GM10266 (cell line): ENCODE data around the gene PDE2A.

Experiments
- DNase-seq: peaks from one replicate; pipeline ENCODE4 v3.0.0; 2012; ENCODE audit errors: extremely low spot score
- TF ChIP-seq, protein P1 (sequence below): IDR thresholded peaks from 2 replicates; pipeline ENCODE4 v1.5.1; 2012; ENCODE audit warnings: mild to moderate bottlenecking, low read depth; ENCODE audit not compliant: control insufficient read depth, insufficient read depth; ENCODE audit errors: missing control alignments

PDE2A gene

GRCh38 chr11:72649215-72649976, 24.8 kb downstream of the PDE2A start:
- TF ChIP-seq, protein P1, sequence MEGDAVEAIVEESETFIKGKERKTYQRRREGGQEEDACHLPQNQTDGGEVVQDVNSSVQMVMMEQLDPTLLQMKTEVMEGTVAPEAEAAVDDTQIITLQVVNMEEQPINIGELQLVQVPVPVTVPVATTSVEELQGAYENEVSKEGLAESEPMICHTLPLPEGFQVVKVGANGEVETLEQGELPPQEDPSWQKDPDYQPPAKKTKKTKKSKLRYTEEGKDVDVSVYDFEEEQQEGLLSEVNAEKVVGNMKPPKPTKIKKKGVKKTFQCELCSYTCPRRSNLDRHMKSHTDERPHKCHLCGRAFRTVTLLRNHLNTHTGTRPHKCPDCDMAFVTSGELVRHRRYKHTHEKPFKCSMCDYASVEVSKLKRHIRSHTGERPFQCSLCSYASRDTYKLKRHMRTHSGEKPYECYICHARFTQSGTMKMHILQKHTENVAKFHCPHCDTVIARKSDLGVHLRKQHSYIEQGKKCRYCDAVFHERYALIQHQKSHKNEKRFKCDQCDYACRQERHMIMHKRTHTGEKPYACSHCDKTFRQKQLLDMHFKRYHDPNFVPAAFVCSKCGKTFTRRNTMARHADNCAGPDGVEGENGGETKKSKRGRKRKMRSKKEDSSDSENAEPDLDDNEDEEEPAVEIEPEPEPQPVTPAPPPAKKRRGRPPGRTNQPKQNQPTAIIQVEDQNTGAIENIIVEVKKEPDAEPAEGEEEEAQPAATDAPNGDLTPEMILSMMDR: no peak
- DNase-seq: no peak

DNA sequence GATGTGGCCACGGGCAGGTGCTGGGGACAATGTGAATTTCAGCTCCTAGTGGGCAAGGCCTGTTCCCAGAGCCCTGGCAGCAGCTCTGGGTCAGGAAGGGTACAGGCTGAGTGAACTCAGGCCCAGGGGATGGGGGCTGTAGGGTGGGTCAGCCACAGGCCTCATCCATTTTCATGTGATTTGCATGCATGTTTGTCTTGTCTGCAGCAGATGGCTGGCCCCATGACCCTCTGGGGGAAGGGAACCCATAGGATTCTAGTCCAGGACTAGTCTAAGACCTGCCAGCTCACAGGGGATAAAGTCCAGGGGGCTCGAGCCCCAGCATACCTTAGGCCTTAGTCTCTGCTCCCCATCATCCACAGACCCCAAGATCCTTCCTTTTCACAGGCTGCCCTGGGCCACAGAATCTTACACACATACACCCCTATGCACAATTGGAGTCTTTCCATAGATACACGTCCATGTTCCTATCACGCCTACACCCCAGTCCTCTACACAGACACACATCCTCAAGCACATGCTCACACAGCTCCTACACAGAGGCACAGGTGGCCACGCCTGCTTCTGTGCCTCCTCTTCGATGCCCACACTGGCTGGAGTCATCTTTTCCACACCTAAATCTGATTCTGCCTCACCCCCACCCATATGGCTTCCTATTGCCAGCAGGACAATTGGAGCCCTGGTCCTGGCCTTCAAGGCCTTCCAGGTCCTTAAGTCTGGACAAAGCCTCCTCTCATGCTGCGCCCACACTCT, 25.7 kb downstream of the PDE2A start:
- TF ChIP-seq, protein P1: no peak
- DNase-seq: no peak

GRCh38 chr11:72647882-72648281, 26.3 kb downstream of the PDE2A start:
- TF ChIP-seq, protein P1: no peak
- DNase-seq: no peak

DNA sequence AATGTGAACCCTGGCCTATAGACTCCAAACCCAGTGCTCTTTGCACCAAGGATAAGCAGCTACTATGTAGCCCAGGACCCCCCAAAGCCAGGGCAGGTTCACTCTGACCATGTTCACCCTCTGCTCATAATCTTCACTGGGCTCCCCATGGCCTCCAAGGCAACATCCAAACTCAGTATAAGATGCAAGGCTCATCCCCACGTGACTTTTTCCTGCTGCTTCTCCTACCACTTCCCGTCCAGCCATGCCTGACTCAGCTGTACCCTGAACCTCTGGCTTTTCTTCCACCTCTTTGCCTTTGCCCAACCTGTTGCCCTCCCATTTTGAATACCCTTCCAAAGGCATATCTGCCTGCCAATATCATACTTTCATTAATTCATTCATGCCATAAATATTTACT, 27.8 kb downstream of the PDE2A start:
- TF ChIP-seq, protein P1: no peak
- no peak for DNase-seq

GRCh38 chr11:72646024-72646423, 28.2 kb downstream of the PDE2A start:
- TF ChIP-seq, protein P1: no peak
- no peak for DNase-seq

DNA sequence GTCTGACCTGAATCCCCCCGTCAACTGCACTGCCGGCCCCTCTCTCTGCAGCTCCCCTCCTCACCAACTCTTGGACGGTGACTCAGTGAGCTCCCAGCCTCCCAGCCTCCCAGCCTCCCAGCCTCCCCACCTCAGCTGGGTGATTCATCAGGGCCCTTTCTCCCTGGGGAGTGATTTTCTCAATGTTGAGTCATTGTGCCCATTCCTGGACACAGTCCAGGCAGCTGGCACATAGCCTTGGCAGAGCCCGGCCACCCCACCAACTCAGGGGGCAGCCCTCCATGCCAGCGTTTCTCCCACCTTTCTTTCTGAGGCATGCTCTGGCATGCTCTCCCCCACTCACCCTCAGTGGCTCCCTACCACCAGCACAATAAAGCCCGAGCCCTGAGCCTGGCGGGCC, 30.7 kb downstream of the PDE2A start:
- TF ChIP-seq, protein P1: no peak
- no peak for DNase-seq
